ENCODE measurements around the gene EDAR. TPM values are rescaled to one million over a fixed set of nuclear protein-coding genes. Genes with fewer than 3 reads are reported as not detected.

The EDAR gene
- polyA plus RNA-seq, 4 donors = 2.9 to 3.5 (median 3.1) TPM

DNA sequence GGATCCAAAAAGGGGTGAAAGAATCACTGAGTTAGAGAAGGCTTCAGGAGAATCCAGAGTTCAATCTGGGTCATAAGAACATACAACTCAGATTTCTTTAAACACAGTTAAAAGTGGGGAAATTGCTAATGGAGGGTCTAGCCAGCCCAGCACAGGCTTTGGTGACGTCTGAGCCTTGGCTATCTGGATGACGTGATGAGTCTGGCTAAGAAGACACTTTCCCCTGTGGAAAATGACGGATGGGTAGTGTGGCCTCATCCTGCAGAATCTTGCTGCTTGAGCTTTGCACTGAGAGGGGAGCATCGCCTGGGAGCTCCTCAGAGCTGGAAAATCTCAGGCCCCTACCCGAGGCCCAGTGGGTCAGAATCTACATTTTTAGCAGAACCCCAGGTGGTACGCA, 19.2 kb downstream of the EDAR start:
- no peak for DNase-seq (ENCODE audit: low read depth in 4 of 4, low spot score in 3 of 4)

DNA sequence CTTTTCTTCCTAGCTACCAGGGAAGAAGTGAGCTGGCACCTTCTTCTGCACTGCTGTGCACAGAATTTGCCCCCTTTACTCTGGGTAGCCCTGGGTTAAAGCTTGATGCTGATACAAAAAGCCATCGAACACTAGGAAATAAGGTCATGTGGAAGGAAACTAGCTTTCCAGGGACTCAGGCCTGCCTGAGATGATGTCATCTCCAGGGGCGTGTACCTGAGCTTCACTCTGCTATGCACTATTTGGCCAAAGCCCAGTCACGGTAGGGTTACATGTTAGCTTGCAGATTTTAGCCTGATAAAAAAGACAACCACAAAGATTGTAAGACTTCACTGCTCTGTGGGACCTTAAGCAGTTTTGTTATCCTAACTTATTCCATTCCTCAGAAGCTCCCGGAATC, 20.4 kb downstream of the EDAR start:
- DNase-seq (ENCODE audit: low read depth in 4 of 4, low spot score in 3 of 4) = no peak

DNA sequence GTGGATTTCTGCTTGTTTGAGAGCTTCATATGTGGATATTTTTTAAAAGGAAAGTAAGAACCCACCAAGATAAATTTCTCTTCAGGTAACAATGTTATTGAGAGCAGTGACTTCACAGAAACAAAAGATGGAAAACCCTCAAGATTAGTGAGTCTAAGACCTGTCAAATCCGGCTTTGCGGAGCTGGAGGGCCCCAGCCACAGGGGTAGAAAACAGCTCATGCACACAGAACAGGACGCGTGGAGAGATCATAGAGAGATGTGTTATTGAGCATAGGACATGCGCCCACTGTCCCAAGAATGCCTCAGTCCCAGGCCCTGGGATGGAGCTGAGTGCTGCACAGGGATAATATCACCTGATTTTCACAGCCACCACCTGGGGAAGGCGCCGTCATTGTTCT, 21.3 kb downstream of the EDAR start:
- no peak for DNase-seq (ENCODE audit: low read depth in 4 of 4, low spot score in 3 of 4)

DNA sequence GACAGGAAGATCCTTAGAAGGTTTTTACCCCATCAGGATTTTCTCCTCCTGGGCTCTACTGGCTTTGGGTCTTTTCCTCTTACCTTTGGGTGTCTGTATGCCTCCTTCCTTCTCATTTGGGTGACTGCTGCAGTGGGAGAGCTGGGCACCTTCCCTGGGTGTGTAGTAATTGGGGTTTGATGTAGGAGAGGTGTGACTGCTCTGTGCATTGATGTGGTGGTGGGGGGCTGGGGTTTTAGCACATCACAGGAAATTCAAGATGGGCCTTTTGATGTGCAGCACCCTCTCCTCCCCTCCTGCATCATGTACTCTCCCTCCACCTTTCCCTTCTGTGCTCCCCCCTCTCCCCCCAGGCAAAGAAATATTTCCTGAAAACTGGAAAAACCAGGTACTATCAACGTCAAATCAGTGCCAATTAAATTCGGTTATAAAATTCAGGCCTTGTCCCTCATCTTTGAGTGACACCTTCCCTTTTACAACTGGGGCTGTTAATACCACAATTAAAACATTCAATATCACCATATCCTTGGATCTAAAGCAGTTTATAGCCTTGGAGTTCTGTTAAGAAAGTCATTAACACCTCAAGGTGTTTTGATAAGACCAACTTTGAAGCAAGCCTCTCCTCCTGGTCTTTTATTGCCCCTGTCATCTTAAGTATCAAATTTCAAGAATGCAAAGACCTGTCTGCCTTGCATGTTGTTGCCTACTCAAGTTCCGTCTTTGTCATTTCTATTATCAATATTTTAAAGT, 23.3 kb downstream of the EDAR start:
- no peak for DNase-seq (ENCODE audit: low read depth in 4 of 4, low spot score in 3 of 4)

DNA sequence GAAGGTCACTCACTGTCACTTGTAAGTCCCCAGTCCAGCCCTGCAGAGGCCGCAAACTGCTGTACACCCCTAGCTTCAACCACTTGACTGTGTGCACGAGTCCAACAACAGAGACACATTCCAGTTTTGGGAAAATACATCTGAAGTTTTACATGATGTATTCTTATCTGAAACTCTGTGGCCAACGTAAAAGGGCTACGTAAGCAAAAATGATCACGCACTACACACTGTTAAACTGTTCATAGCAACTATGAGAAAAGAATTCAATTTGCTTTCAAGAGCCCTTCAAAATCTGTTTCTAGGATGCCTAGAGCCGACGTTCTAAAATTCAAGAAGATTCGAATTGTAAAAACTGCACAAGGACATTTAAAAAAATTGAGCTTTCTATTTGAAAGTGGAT, 26.0 kb downstream of the EDAR start:
- DNase-seq (ENCODE audit: low read depth in 4 of 4, low spot score in 3 of 4) = no peak

DNA sequence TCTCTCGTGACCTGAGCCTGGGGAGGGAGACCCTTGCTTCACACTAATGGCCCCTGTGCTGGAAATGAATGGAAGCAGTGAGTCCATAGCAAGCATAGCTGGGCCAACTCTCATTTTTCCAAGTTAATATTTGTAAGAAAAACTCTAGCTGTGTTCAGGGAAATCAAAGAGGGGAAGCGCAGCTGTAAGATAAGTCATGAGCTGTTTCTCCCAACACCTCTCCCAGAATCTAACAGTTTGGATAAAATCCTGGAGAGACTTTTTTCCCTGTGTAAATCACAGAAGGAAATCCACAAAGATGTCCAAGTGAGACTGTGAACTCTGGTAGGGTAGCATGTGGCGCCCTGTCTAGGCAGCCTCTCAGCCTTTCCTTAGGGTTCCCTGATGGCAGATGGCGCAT, 27.2 kb downstream of the EDAR start:
- DNase-seq (ENCODE audit: low read depth in 4 of 4, low spot score in 3 of 4) = no peak

DNA sequence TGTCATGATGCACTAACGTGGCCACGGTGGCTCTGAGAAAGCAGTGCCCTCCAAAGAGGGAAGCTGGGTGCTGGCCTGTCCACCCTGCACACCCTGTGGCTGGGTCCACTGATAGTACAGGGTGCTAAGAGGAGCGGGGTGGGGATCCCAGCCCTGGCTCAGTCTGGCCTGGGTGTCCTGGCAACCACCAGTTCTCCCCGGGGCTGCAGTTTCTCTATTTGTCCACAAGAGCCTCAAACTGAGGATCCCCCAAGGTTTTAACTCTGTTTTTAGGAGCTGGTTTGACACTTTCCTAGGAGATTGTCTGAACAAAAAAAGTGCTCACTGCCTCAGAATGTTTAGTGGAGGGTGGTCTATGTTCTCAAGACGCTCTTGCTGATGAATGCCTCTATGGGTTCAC, 29.0 kb downstream of the EDAR start:
- no peak for DNase-seq (ENCODE audit: low read depth in 4 of 4, low spot score in 3 of 4)

DNA sequence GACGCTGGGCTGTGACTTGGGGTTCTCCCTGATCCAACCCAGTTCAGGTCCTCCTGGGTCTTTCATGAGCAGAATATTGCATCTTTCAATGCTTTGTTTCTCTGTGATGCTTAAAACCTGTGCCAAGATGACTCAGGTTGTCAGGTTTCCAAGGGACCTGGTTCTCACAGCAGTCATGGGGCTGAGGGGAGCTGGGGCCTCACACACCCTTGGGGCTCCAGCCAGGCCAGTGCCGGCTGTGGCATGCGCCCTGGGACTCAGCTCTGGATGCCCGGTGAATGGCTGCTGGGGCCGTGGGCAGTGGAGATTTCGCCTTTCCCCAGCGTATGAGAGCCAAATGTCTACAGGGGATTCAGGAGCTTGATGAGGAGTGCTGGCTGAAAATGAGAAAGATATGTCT, 29.6 kb downstream of the EDAR start:
- DNase-seq (ENCODE audit: low read depth in 4 of 4, low spot score in 3 of 4) = no peak

DNA sequence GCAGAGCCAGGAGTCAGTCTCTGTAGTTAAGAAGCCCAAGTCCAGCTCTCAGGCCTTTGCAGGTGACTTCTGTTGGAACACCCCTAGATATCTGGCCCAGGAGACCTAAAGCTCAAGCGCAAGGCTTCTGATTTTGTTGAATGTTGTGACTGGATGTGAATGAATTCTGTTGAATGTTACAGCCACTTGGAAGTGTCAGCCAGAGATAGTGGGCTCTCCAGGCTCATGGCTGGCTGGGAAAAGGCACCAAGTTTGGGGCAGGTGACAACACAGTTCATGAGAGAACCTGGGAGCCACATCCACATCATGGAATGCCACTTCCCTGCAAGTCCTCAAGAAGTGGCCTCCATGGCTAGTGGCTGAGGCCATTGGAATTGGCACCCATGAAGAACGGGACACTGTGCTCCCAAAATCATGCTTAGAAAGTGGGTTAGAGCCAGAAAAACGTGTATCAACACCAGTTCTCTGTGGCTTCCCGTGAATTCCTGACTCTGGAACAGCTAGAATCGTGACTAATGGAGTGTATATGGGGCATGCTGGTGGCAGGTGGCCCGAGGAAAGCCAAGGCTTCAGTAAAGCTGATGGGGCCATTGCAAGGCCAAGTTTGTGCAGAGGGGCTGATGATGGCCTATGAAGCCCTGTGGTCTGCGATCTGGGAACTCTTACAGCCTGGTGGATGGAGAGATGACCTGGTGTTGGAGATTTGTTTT, 30.2 kb downstream of the EDAR start:
- DNase-seq (ENCODE audit: low read depth in 4 of 4, low spot score in 3 of 4) = no peak

DNA sequence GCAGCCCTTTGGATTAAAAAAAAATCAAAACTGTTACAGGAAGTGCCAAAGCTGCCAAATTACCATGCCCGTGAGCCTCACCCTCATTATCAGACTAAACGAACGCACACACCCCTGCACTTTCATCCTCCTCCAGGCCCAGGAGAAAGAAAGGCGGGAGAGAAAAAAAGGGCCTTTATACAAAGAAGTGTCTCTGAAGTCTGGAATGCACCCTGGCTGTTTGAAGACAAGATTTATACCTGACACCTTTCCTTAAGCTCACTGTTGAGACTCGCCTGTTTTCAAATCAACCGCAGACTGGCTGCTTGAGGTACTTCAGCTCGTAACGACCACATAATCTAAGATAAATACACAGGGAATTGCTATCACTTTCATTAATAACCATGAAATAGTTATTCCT, 31.0 kb downstream of the EDAR start:
- no peak for DNase-seq (ENCODE audit: low read depth in 4 of 4, low spot score in 3 of 4)

DNA sequence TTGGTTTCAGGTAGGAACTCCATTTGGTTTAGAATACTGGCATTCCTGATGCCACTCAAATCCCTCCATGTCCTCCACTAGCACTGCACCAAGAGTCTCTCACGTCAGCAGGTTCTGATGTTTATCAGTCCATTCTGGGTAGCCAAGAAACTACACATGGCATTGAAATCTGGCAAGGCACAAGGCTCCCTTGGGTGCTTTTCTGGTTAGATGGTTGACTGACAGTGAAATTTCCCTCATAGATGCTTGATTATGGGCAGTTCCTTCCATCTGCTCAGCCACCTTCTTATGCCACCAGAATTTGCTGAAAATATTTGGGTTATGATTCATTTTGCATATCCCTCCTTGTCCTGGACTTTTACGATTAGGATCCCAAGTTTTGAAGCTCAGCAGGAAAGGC, 32.6 kb downstream of the EDAR start:
- DNase-seq (ENCODE audit: low read depth in 4 of 4, low spot score in 3 of 4) = no peak

DNA sequence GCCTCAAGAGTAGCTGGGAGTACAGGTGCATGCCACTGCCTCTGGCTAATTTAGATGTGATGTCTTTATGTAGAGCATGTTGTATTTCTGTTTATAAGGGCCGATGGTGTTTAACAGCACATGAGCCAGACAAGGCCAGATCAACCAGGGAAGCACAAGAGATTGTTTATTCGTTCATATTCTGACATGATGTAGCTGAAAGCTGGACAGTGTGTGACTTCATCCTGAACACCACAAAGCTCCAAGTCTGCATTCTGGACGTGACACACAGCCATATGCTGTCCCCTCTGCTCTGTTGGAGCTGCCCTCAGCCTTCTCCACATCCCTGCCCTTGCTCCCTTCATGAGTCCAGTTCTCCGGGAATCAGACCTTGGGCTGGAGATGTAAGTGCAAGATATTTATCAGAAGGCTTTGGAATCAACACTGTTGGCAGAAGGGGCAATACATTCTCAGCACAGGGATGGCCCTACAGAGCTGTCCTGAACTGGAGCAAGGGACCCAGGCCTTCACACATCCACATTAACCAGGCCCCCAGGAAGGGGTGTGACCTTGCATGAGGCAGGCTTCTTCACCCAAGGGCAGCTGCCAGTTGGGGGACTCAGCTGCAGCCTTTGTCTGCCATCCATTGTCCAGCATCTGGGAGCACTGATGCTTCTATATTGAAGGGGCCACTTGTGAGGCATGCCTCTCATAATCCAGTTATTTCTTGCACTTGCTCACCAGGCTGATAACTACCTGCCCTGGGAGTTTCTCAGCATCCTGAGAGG, 38.5 kb downstream of the EDAR start:
- DNase-seq (ENCODE audit: low read depth in 4 of 4, low spot score in 3 of 4) = no peak

DNA sequence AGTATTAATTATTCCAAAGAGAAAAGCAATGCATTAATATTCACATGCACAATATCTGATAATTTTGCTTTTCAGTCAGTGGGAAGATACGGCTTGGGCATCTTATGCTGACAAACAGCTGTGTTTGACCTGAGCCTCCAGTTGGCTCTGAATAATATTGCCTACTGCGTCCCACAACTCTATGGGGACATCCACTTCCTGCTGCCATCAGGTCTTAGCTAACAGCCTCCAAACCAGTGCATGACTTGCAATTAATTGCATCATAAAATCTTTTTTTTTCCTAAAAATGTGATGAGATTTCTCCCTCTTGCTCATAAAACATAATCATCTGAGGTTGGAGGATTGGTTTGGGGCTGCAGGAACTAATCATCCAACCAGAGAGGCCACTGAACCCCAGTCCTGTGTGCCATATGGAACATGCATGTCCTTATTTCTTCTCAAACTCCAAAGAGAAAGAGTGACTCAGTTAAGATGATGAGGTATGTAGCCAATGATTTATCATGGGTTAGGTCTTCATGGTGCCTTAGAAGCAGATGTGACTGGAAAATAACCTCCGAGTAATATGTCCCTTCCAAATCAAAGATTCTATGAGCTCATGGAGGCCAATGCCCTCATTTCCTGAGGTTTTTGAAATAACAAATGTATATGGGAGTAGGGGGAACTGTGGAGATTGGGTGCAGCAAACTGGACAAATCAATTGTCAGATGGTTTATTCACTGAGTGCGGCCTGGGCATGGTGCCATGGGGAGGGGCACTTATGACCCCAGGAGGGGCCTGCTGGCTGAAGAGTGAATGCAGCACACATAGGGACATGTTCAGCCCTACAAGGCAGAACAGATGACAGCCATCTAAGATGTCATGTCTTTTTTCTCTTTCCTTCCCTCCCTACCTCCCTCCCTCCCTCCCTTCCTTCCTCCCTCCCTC, 39.4 kb downstream of the EDAR start:
- DNase-seq (ENCODE audit: low read depth in 4 of 4, low spot score in 3 of 4) = no peak

DNA sequence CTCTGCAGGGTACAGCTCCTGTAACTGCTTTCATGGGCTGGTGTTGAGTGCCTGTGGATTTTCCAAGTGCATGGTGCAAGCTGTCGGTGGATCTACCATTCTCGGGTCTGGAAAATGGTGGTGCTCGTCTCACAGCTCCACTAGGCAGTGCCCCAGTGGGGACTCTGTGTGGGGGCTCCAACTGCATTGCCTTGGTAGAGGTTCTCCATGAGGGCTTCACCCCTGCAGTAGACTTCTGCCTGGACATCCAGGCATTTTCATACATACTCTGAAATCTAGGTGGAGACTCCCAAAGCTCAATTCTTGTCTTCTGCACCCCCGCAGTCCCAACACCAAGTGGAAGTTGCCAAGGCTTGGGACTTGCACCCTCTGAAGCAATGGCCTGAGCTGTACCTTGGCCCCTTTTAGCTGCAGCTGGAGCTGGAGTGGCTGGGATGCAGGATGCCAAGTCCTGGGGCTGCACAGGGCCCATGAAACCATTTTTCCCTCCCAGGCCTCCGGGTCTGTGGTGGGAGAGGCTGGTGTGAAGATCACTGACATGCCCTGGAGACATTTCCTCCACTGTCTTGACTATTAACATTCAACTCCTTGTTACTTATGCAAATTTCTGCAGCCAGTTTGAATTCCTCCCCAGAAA, 41.6 kb downstream of the EDAR start:
- no peak for DNase-seq (ENCODE audit: low read depth in 4 of 4, low spot score in 3 of 4)

DNA sequence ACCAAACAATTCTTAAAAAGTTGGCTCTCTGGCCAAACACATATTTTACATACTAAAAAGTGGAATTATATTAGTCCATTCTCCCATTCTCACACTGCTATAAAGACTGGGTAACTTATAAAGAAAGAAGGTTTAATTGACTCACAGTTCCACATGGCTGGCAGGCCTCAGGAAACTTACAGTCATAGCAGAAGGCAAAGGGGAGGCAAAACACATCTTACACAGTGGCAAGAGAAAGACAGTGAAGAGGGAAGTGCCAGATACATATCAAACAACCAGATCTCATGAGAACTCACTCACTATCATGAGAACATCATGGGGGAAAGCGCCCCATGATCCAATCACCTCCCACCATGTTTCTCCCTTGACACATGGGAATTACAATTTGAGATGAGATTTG, 42.6 kb downstream of the EDAR start:
- no peak for DNase-seq (ENCODE audit: low read depth in 4 of 4, low spot score in 3 of 4)

DNA sequence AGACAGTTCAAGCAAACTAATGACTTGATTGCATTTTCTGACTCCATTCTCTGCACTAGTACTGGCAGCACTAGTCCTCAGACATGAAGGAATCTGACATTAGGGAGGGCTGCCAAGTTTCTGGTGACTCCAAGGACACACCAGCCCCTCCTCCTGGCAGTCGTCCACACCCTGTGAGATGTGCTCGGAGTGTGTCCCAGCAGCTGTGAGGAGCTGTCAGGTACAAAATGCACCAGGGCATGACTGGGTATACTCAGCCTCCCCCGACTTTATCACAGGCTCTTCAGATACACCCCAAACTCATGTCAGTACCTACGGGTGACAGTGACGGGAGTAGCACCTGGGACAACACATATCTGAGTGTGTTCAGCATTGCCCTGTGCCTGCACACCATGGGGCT, 43.1 kb downstream of the EDAR start:
- DNase-seq (ENCODE audit: low read depth in 4 of 4, low spot score in 3 of 4) = no peak

DNA sequence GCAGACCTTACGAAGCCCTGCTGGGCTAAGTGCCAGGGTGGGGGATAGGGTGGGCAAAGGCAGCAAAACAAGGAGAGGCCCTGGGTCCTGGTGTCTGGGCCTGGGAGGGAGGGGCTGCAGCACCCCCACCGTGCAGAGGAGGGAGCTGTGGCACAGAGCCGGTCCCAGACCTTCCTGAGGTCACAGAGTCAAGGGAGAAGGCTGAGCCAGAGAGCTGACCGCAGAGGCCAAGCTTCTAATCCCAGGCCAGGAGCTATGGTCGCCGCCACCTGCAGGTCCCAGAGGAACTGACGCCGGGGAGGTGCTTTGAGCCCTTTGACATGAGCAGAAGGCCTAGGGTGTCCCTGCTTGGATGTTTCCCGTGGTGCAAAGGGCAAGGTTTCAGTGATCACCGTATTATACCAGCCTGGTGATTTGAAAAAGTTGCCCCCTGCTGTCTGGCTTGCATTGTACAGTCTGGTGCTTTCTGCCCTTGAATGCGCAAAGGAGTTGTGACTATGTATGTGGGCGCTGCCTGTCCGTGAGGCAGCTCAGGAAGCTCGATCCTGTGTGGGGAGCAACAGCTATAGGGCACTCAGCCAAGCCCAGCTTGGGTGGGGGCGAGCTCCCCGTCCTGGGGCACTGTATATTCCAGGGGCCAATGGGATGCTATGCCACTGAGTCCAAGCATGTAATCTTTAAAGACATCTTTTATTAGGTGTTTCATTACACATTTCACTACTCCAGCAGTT, 44.3 kb downstream of the EDAR start:
- no peak for DNase-seq (ENCODE audit: low read depth in 4 of 4, low spot score in 3 of 4)

DNA sequence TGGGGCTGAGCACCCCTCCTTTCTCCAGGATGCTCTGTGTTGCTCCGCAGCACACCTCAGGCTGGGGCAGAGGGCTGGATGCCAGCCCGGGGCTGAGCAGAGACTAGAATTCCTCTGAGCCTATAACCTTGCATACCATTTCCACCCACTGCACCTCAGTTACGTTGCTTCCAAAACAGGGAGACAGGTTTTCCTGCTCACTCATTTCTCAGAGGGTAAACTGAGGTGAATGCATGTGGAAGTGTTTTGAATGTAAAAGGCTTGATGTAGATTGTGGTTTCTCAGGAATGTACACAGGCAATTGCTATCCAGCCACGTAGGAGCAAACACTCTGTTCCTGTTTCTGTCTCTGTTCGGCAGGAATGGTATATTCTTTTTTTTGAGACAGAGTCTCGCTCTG, 45.3 kb downstream of the EDAR start:
- DNase-seq (ENCODE audit: low read depth in 4 of 4, low spot score in 3 of 4) = no peak

DNA sequence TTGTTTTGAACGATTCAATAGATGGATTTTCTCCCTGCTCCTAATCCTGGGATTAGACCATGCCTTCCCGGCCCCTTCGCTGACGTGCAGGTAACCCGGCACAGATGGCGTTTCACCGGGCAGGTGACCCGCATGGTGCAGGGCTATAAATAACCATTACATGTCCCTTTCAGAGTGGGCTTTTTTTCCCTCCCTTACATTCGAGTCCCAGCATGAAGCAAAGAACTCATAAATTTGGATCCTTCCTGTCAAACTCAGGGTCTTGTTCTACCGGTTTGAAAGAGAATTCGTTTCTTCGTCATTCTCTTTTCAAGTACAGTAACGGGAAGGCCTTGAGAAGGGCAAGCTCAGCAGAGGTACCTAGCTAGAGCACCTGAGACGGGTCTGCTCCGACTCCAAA, 46.1 kb downstream of the EDAR start:
- DNase-seq (ENCODE audit: low read depth in 4 of 4, low spot score in 3 of 4) = no peak
